ENCODE measurements around the gene ARID5B.
"Not testable (repeated sequence)": the region's sequence is repeated elsewhere in the genome, so short reads cannot be mapped to it uniquely, and the experiment has no call there.

ARID5B gene

GRCh38 chr10:61965703-61966395, 64.3 kb downstream of the ARID5B start:
- DNase-seq: peak; percentile 41

DNA sequence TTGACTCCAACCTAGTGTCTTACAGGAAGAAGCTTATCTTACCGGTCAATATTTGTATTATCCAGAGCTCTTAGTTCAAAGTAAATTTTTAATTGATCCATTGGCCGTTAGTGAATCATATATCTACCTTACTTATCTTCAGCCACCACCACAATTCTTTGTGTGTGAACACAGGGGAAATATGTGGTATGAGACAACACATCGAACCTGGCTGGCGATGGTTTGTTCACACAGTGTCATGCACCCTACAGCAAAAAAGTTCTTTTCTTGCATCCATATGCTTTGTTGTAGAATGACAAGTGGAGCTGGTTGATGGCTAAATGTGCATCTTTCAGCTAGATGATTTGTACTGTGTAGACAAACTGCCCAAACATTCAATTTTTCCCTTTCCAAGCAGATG, 65.8 kb downstream of the ARID5B start:
- no peak for DNase-seq

DNA sequence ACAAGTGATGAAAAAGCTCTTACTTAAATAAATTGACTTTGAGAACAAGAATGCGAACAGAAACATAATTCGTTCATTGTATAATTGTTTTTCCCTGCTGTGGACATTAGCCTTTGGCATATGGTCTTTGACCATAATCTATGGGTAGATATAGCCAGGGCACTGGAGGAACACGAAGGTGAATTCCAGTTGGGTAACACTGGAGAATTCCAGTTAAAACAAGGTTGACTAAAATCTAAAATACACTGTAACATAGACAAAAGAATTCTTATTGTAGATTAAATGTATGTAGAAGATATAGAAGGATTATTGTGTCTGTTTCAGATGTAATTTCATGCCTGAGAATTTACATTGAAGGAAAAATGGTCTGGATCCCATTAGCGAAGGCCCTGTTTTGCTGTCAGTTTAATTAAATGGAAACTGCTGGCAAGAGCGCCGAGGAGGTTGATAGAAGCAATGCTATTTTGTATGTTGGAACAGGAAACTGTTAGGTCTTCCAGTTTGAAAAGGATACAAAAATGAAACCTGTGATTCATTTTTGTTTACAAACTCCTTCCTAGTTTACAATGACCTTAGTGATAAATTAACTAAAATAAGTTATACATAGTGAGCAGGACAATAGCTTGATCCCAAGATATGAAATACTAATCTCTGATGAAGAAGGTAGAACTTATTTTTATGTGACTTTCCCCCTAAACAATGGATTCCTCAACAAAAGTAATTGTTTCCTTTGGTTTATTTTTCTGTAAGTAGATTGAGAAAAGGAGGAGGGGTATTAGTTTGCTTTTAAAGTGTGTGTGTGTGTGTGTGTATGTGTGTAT, 68.9 kb downstream of the ARID5B start:
- no peak for DNase-seq

DNA sequence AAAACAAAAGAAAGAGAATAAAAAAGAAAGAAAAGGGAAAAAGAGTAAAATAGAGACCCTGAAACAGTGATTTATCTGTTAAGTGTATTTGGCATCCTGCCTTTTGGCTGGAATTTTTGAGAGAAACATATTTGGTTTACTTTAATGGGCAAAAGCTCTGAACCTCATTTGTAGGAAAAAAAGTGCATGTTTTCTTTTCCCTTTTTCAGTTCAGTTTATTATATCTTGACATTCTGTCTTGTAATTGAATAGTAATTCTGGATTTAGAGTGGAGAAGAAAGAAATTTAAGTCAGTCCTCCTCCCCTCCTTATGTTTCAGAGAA, 69.5 kb downstream of the ARID5B start:
- DNase-seq: no peak

- DNase-seq: no peak
Observed at GRCh38 chr10:61973169-61973568, 71.7 kb downstream of the ARID5B start.

- no peak for DNase-seq
Observed at GRCh38 chr10:61973906-61974305, 72.4 kb downstream of the ARID5B start.

DNA sequence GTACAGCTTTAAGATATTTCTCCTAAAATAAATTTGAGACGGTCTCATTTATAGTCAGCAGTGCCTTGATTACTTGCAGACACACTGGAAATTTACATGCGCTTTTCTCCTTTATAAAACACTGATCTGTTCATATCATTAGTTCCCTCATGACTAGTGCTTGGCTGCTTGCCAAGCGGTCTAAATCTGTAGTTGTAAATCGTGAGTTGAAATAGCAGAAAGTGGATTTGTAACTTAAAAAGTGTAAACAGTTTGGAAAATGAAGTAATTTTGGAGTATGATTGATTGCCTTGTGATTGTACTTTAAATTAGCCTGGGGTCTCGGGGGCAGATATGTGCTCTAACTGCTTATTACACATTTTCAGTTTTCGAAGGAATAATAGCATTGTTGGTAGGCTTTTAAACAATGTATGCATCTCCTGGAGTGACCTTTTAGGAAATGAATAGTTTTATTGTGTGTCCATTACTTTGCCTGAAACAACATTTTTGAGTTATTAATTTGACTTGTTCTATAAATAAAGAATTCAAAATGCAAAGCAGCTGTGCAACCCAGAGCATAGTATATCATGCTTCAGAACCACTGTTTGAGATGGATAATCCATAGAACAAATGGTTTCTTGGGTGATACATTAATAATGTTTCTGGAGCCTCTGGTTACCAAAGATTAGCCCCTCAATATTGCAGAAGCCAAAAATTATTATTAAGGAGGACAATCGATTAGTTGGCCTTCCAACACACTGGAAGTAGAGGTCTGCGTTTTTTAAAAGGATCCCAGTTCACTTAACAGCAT, 73.3 kb downstream of the ARID5B start:
- DNase-seq: no peak

DNA sequence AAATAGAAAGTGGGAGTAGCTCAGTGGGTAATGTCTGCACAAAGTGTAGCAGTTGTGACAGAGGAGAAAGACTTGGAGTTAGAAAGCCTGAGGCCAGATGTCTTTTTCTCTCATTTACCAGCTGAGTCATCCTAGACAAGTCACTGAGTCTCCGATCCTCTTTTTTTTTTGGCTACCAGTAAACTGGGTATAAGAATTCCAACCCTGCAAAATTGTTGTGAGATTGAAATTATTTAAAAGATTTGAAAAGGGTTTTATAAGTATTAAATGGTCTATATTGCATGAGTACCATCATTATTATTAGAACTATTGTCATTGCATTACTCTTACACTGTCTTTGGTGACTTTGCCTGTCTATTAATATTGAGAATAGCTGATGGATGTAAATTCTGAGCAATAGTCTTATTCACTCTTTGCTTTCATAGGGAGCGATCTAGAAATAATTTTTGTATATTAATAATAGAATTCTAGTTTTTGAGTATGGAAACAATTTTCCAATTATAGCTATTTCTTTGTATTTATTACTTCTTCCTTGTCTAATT, 74.0 kb downstream of the ARID5B start:
- no peak for DNase-seq

- DNase-seq: not testable (repeated sequence)
Observed at GRCh38 chr10:61976951-61977721, 75.6 kb downstream of the ARID5B start.

DNA sequence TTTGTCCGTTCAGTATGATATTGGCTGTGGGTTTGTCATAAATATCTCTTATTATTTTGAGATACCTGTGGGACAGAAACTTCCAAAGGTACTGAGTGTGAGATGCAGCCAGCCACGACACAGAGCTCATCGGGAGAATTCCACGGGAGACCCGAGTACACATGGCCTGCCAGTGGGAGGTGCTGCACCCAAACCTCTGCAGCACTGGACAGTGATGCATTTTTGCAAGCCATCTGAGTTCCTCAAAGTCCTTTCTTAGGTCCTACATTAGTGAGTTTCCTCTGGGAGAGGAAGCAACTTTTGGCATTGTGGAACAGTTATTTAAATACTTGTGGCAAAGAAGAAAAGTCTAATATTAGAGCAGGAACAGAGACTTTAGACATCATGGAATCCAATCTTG, 77.5 kb downstream of the ARID5B start:
- no peak for DNase-seq

- no peak for DNase-seq
Observed at GRCh38 chr10:61981460-61981859, 80.0 kb downstream of the ARID5B start.

- no peak for DNase-seq
Observed at GRCh38 chr10:61983255-61983654, 81.8 kb downstream of the ARID5B start.

DNA sequence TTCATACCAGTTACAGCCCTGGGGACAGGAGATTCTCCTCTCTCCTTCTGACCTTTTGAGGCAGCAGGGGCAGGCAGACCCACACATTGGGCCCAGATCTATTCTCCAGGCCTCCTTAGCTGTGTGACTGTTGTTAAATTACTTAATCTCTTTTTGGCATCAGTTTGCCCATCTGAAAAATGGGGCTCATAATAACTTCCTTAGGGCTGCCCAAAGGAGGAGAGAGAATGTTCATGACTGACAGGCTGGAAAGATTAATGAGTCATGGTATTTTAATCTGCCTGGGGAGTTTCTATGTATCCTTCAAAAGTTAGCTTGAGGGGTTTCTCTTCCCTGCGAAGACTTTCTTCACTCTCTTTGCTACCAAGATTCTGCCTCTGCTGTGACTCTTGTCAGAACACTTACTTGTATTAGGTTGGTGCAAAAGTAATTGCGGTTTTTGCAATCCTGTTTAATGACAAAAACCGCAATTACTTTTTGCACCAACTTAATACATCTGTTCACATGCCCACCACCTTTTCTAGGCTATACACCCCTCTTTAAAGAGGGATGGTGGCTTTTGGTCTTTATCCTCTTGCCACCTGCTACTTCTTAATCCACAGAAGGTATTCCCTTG, 83.4 kb downstream of the ARID5B start:
- no peak for DNase-seq

GRCh38 chr10:61985715-61986114, 84.2 kb downstream of the ARID5B start:
- DNase-seq: no peak

DNA sequence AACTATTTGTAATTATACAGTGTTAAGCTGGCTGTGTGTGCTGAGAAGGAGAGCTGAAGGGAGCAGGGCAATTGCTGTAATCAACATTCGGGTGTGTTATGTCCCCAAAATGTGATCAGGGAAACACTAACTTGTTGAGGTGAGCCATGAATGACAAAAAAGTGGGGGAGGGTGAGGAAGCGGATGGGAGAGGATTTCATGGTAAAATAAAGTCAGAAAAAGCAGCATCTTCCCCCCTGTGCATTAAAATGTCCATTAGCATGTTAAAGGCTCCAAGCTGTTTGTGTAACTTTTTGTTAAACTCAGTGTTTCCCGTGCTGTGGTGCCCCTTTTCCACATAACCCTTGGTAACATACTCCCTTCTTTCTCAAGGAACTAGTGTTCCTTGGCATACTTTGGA, 84.9 kb downstream of the ARID5B start:
- no peak for DNase-seq

GRCh38 chr10:61986788-61987492, 85.4 kb downstream of the ARID5B start:
- DNase-seq: no peak

GRCh38 chr10:61987537-61987936, 86.0 kb downstream of the ARID5B start:
- DNase-seq: no peak

DNA sequence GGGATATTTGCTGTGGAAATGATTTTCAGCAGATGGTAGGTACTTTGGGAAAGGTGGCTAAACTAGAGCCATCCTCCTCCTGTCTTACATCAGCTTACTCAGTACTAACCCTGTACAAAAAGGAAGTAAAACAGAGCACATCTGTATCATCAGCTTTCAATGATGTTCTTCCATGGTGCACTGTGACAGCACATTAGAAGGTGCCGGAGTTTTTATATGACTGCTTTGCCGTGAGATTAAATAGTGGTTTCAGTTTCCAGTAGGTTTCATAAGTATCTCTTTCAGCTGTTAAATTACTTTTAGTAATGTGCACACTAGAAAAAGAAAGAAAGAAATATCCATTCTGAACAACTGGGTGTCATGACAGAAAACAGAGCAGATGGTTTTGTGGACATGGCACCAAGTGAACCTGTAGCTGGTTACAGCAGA, 86.5 kb downstream of the ARID5B start:
- DNase-seq: peak; percentile 88

GRCh38 chr10:61989995-61990760, 88.7 kb downstream of the ARID5B start:
- DNase-seq: peak; percentile 39

GRCh38 chr10:61990761-61991135, 89.2 kb downstream of the ARID5B start:
- DNase-seq: no peak

DNA sequence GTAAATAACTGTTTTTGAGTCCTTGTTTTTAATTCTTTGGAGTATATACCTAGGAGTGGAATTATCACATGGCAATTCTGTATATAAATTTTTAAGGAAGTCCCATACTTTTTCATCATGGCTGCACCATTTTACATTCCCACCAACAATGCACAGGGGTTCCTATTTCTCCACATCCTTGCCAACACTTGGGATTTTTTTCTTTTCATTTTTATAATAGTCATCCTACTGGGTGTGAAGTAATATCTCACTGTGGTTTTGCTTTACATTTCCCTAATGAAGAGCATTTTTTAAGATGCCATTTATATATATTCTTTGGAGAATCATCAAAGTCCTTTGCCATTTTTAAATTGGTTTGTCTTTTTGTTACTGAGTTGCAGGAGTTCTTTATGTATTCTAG, 89.7 kb downstream of the ARID5B start:
- no peak for DNase-seq
